GM23338 (cell line): ENCODE results near the gene ATAD3B. TPM values are rescaled to one million over a fixed set of nuclear protein-coding genes. Genes with fewer than 3 reads are reported as not detected.

Experiments
- ATAC-seq: fragments of 200-7000 bp; cut with Tn5 transposase; 3 replicates; pipeline ENCODE4 v1.9.1; 2020
- DNase-seq: peaks from one replicate; pipeline ENCODE4 v3.0.0-alpha.2; 2015; ENCODE audit warnings: low spot score
- H2AFZ ChIP-seq: fragments of 200-600 bp; sonication (generic); 2 replicates; pipeline ENCODE4 v1.8.0; 2016; ENCODE audit warnings: antibody characterized with exemption, mild to moderate bottlenecking, moderate library complexity
- H3F3A ChIP-seq: fragments of 200-600 bp; sonication (generic); replicated peaks from 2 replicates; pipeline ENCODE4 v1.8.0; 2017; ENCODE audit warnings: antibody characterized with exemption, mixed run types, low read depth
- H3K27ac ChIP-seq: fragments of 200-600 bp; sonication (generic); 2 replicates; pipeline ENCODE4 v1.6.1; 2016; ENCODE audit warnings: low read depth
- H3K27me3 ChIP-seq: fragments of 200-600 bp; sonication (generic); 2 replicates; pipeline ENCODE4 v1.8.0; 2016; ENCODE audit warnings: mild to moderate bottlenecking, mixed run types, moderate library complexity; ENCODE audit not compliant: insufficient read depth
- H3K36me3 ChIP-seq: fragments of 200-600 bp; sonication (generic); 2 replicates; pipeline ENCODE4 v1.8.0; 2016; ENCODE audit warnings: mild to moderate bottlenecking; ENCODE audit not compliant: insufficient read depth
- H3K4me1 ChIP-seq: fragments of 200-600 bp; sonication (generic); 2 replicates; pipeline ENCODE4 v1.8.0; 2016; ENCODE audit warnings: mild to moderate bottlenecking, moderate library complexity; ENCODE audit not compliant: insufficient read depth
- H3K4me2 ChIP-seq: fragments of 200-600 bp; sonication (generic); 2 replicates; pipeline ENCODE4 v1.7.1; 2017; ENCODE audit warnings: mixed run types
- H3K4me3 ChIP-seq: fragments of 200-600 bp; sonication (generic); 2 replicates; pipeline ENCODE4 v1.6.1; 2016; ENCODE audit warnings: mixed run types
- H3K79me2 ChIP-seq: fragments of 200-600 bp; sonication (generic); replicated peaks from 2 replicates; pipeline ENCODE4 v1.8.0; 2017; ENCODE audit warnings: mild to moderate bottlenecking; ENCODE audit not compliant: insufficient read depth
- H3K9me2 ChIP-seq: fragments of 200-600 bp; sonication (generic); 2 replicates; pipeline ENCODE4 v1.8.0; 2017; ENCODE audit not compliant: insufficient read depth
- H4K20me1 ChIP-seq: fragments of 200-600 bp; sonication (generic); replicated peaks from 2 replicates; pipeline ENCODE4 v1.8.0; 2017; ENCODE audit warnings: mild to moderate bottlenecking; ENCODE audit not compliant: insufficient read depth
- H3K27ac Mint-ChIP-seq: 2 replicates; pipeline ENCODE4 v1.8.0; 2020; ENCODE audit warnings: inconsistent platforms, mild to moderate bottlenecking, moderate library complexity, mixed read lengths
- H3K27me3 Mint-ChIP-seq: 3 replicates; pipeline ENCODE4 v1.8.0; 2022; ENCODE audit warnings: low read depth, mild to moderate bottlenecking, moderate library complexity, mixed read lengths, inconsistent platforms; ENCODE audit not compliant: insufficient read depth, poor library complexity
- H3K36me3 Mint-ChIP-seq: 3 replicates; pipeline ENCODE4 v1.8.0; 2021; ENCODE audit warnings: low read depth, mild to moderate bottlenecking, inconsistent platforms, moderate library complexity, mixed read lengths
- H3K4me1 Mint-ChIP-seq: 3 replicates; pipeline ENCODE4 v1.8.0; 2020; ENCODE audit warnings: mild to moderate bottlenecking, inconsistent platforms, mixed read lengths
- H3K4me3 Mint-ChIP-seq: 3 replicates; pipeline ENCODE4 v1.8.0; 2021; ENCODE audit warnings: moderate library complexity, mild to moderate bottlenecking, inconsistent platforms, mixed read lengths
- H3K9me3 Mint-ChIP-seq: 3 replicates; pipeline ENCODE4 v1.8.0; 2020; ENCODE audit warnings: moderate library complexity, mild to moderate bottlenecking, inconsistent platforms, mixed read lengths
- ETS1 ChIP-seq: IDR thresholded peaks from 2 replicates; pipeline ENCODE4 v1.6.1; 2016; ENCODE audit warnings: antibody characterized with exemption
- EZH2phosphoT487 ChIP-seq: fragments of 200-600 bp; sonication (generic); IDR thresholded peaks from one replicate; pipeline ENCODE4 v1.8.1; 2018; ENCODE audit warnings: antibody characterized with exemption; ENCODE audit not compliant: unreplicated experiment
- STAT1 ChIP-seq: IDR thresholded peaks from one replicate; pipeline ENCODE4 v1.6.1; 2016; ENCODE audit warnings: antibody characterized with exemption; ENCODE audit not compliant: unreplicated experiment
- ZNF114 ChIP-seq: fragments of 250-450 bp; sonication (Bioruptor Pico); IDR thresholded peaks from 2 replicates; pipeline ENCODE4 v1.5.0; 2020; ENCODE audit warnings: mild to moderate bottlenecking, moderate library complexity
- ZNF462 ChIP-seq: fragments of 250-450 bp; sonication (Bioruptor Pico); IDR thresholded peaks from 2 replicates; pipeline ENCODE4 v1.5.0; 2020; ENCODE audit warnings: mild to moderate bottlenecking, moderate library complexity
- polyA plus RNA-seq: library from polyadenylated mRNA; unstranded; fragments of >200 nt; fragmentation: Nextera tagmentation; extraction: Ambion mirVana; gene quantifications from 2 replicates; pipeline ENCODE4 v1.2.1, GENCODE V29; 2016
- total RNA-seq: library from RNA; depleted of rRNA; stranded (reverse); fragments of >200 nt; shearing (Covaris generic); gene quantifications from 2 replicates; pipeline ENCODE4 v1.2.3, GENCODE V29; 2014

ATAD3B gene
- total and polyA plus RNA-seq, 2 experiments from 2014 or later, result 37.8 to 63.4 TPM

GRCh38 chr1:1423245-1423597 lies 48.3 kb upstream of the ATAD3B start:
- no peak overlapping the region for H3K27ac ChIP-seq
- TF ChIP-seq EZH2phosphoT487 (no peak), ZNF114 (no peak), ZNF462 (CRISPR knock-in tag) (no peak), STAT1 (no peak)
- H4K20me1 ChIP-seq, result no peaks in the 10 kb centered on the region
- Mint-ChIP-seq H3K9me3 (no peaks in the 10 kb centered on the region; the same call in 1 of the 3 replicates), H3K36me3 (no peaks in the 10 kb centered on the region; the same call in 1 of the 3 replicates), H3K4me1 (peaks cover 28% of the 10 kb centered on the region), H3K4me3 (no peak overlapping the region), H3K27me3 (peaks cover 13% of the 10 kb centered on the region), H3K27ac (no peak overlapping the region)
- peaks cover 31% of the 10 kb centered on the region for H3K4me1 ChIP-seq
- no peak for DNase-seq
- no peak overlapping the region for H3K4me2 ChIP-seq
- no peak for ATAC-seq
- no peak overlapping the region for H2AFZ ChIP-seq
- H3K79me2 ChIP-seq, result no peaks in the 10 kb centered on the region
- no peaks in the 10 kb centered on the region for H3K36me3 ChIP-seq
- H3K27me3 ChIP-seq, result 0 out of 2 replicates have a peak, but pooled peaks cover 2% of the 10 kb centered on the region
- H3K9me2 ChIP-seq, result no peaks in the 10 kb centered on the region
- H3K4me3 ChIP-seq, result no peak overlapping the region
- peaks cover 16% of the 10 kb centered on the region; the same call in 1 of the 2 replicates for H3F3A ChIP-seq

GRCh38 chr1:1424707-1425106 lies 46.9 kb upstream of the ATAD3B start:
- H3K9me2 ChIP-seq, result no peaks in the 10 kb centered on the region
- Mint-ChIP-seq H3K4me1 (peaks cover 32% of the 10 kb centered on the region), H3K27ac (no peak overlapping the region), H3K36me3 (peaks cover 4% of the 10 kb centered on the region; the same call in 2 of the 3 replicates), H3K27me3 (peaks cover 19% of the 10 kb centered on the region), H3K9me3 (peaks cover 5% of the 10 kb centered on the region), H3K4me3 (peak overlapping the region; percentile 36; the same call in 1 of the 3 replicates)
- DNase-seq, result no peak
- H3K36me3 ChIP-seq, result no peaks in the 10 kb centered on the region
- peaks cover 24% of the 10 kb centered on the region for H3F3A ChIP-seq
- no peak overlapping the region for H3K4me3 ChIP-seq
- no peak overlapping the region for H3K4me2 ChIP-seq
- H3K79me2 ChIP-seq, result no peaks in the 10 kb centered on the region
- ATAC-seq, result no peak
- H2AFZ ChIP-seq, result no peak overlapping the region
- no peaks in the 10 kb centered on the region for H3K27me3 ChIP-seq
- H3K4me1 ChIP-seq, result peaks cover 31% of the 10 kb centered on the region
- H3K27ac ChIP-seq, result no peak overlapping the region
- H4K20me1 ChIP-seq, result no peaks in the 10 kb centered on the region
- no peak for TF ChIP-seq ZNF462 (CRISPR knock-in tag)
- TF ChIP-seq ETS1, result no peak
- TF ChIP-seq STAT1, result no peak
